HG03060 (cell line): ENCODE measurements around the gene PHC2.

ENCODE experiments used
- ATAC-seq: cut with Tn5 transposase; IDR thresholded peaks from one replicate; pipeline ENCODE4 v1.9.1; 2021; ENCODE audit warnings: low read depth, moderate number of reproducible peaks; ENCODE audit not compliant: unreplicated experiment

Gene PHC2

DNA sequence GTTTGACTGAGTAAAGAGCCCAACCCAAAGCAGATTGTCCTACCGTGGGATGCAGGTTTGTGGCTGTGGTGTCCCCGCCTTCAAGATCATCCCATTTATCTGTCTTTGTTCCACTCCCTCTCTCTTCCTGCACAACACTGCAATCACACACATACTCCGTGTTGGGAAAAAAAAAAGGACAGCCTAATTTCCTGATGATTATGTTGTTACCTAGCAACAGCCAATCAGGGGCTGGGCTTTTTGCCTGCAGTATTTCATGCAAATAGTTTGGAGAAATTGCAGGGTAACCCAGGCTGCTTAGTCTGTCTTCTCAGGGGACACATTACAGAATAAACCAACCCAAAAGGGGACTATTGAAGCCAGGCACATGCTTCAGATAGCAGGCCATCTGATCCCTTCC is 38.3 kb downstream of the PHC2 start:
- ATAC-seq = no peak

DNA sequence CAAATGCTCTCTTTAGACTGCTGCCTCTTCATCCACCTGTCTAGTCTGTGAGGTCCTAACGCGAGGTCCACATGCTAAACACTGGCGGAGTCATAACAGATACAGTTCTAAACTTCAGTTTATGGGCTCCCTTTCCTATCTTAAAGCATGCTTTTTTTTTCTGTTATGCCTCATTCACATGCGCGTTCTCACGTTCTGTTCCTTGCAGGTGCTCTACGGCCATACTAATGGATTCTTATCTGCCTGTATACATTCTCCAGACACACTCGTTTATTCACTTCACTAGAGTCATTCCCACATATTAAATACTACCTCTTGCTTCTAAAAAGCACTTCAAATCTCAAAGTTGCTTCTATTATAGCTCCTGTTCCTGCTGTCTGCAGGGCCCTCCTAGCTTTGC is 38.7 kb downstream of the PHC2 start:
- no peak for ATAC-seq

DNA sequence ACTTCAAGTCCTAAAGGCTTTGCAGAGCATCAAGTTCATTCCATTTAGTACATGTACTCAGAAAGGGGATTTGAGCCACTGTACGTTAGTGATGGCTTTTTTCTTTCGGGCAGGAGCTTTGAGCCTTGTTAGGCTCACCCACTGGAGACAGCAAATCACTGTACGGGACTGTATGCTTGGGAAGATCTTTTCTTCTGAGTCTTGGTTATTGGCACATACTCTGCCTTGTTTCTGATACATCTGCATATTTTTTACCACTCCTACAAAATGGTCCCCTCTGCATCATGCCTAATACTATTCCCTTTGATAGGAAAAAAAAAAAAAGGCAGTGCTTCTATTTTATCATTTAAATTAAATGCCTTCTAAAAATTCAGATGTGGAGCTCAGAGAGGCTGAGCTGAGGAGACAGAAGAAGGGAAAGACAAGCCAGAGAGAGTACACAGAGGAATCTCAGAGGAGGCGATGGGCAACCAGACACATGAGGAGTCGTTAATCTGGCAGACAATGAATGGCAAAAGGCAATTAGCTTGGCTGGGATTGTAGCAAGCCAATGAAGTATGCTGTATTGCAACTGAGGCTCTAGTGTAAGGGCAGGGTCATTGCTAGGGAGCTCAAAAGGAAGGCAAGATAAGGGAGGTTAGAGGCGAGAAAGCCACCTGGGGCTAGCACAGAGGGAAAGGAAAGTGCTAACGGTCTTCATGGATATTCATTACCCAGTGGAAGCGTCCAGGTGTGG is 39.4 kb downstream of the PHC2 start:
- ATAC-seq = no peak

DNA sequence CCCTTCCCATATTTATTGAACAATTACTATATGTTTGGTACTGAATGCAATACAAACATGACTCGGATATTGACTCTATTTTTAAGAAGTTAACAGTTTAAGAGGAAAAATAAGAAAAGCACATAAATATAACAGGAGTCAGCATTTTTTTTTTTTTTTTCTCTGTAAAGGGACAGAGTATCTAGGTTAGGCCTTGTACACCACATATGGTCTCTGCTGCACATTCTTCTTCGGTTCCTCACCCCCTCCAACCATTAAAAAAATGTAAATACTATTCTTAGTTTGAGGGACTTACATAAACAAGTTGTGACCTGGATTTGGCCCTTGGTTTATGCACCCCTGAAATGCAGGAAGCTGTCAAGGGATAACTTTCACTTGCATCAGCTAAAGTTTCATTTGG is 40.4 kb downstream of the PHC2 start:
- no peak for ATAC-seq

DNA sequence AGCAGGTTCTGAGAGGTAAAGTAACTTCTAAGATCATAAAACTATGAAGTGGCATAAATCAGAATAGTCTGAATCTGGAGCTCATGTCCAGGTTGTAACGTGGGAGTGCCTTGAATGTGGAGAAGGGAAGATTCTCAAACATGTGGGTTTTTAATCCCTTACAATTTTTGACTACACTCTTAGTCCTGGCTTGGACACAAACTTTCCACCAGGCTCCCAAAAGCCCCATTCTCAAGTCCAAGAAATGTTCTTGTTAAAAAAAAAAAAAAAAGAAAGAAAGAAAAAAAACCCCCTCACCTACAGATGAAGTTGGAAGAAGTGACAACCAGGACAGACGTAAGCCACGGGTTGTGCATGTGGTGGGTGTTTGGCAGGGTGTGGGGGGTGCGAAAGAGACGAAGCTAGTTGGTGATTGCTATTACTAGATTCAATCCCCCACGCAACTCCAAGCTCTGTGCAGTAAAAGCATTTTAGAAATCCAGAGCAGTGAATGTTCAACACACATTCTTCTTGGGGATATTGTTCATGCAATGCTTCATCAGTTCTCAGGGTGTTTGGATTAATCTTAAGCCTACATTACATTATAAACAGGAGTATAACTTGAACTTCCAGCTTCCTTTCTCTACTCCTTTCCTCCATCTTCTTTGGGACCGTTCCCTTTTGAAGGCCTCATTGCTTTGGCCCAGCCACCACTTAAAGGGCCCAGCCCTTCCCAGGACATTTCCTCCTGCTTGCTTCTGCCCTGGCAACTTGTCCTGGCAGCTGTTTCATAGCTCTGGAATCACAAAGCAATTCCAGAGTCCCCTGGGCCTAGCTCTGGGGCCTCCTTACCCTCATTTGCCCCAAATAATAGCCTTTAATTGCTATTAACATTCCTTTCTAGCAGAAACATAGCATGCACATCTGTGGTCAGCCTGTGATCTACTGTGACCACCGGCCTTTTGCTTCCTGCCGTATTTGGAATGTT is 41.8 kb downstream of the PHC2 start:
- ATAC-seq = no peak

DNA sequence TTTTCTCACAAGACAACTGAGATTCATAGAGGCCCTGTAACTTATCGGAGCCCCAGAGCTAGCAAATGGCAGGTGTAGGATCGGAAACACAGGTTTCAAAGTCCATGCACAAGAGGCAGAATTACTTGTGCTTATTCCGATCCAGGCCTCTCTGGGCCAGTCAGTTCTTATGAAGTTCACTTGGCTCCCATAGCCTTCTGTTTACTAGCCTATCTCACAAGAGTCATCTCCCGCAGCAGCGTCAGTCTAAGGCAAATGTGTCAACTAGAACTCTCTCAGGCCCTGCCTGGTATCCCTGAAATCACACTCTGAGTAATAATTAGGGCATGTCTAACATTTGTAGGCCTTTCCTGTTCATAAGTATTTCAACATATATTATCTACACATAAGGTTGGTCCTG is 43.3 kb downstream of the PHC2 start:
- no peak for ATAC-seq

DNA sequence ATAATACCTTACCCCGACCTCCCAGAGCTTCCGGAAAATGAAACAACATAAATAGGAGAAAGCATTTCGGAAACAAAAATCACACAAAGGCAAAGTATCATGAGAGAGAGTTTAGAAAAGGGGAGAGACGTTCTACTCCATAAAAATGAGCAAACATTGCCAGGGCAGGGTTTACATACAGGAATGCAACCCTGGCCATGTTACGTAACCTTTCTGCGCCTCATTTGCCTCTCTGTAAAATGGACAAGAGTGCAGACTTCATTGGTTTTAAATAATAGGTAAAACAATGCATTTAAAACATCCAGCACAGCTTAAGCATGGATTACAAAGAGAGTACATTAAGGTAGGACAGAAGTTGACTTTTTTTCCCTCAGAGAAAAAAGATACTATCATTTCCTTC is 45.6 kb downstream of the PHC2 start:
- ATAC-seq = no peak

DNA sequence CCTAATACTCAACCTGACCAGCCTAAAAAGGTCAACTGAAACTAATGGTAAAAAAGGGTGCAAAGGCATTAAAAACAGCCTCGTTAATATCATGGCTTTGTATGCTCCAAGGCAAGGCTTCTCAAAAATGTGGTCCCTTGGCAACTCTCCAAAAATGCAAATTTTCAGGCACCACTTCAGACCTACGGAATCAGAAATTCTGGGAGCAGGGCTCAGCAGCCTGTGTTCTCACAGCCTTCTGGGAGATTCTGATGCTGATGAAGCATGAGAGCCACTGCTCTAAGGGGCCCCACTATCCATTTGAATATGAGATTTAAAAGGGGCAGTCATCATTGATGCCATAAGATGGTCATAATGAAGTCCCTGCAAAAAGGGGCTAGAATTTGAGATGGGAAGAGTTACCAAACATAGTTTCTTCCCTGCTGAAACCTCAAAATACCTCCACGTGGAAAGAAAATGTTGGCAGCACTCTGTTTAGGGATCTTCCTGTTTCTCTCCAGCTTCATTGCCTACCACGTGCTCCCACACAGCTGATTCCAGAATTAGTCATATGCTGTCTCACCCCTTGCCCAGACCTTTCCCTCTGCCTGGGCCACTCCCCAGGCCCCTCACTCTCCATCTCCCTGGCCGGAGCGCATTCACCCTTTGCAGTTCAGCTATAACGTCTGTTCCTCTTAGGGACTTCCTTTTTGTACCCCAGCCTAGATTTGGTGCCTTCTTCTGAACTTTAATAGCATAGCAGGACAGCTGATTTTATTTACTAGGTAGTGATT is 46.7 kb downstream of the PHC2 start:
- ATAC-seq = no peak

DNA sequence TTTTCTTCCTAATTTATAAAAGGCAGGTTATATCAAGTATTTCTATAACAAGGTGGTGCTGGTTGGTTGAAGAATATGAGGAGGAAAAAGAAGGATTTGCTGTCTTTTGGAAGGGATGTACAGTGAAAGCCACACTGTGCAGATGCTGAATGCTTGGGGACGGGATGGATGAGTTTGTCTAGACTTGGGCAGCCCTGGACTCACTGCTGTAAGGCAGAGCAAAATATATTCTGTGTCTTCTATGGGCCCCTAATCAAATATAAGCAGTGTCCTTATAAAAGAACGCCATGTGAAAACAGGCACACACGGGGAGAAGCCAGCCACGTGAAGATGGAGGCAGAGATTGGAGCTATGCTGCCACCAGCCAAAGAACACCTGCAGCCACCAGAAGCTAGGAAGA is 47.4 kb downstream of the PHC2 start:
- no peak for ATAC-seq

DNA sequence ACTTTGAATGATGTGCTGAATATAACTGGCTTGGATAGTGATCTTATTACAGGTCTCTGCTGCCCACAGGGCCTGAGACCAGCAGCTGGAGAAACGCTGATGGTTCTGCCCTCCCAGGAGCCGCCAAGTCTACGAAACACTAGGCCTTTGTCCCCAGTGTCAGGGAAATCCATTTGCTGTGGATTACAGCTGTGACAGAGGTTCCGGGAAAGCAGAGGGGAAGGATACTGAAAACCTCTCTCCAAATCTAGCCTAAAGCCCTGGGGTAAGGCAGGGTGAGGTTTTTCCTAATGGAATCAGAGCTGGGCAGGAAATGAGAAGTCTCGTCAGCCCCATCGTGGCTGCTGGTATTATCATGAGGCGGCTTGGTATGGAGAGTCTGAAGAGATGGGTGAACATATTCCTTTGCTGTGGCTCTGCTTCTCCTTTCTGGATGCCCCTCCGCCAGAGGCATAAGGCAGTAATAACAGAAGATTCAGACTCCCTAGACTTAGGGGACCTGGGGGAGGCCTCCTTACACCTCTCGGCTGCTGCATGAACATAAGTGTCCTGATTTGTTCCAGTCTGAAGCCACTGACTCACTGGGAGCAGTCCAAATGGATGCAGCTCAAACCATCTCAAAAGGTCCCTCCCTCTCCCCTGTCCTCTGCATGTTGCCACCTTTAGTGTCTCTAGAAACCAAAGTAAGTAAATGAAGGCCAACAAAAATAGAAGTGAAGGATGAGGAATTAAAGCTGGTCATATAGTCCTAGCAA is 48.1 kb downstream of the PHC2 start:
- ATAC-seq = no peak

DNA sequence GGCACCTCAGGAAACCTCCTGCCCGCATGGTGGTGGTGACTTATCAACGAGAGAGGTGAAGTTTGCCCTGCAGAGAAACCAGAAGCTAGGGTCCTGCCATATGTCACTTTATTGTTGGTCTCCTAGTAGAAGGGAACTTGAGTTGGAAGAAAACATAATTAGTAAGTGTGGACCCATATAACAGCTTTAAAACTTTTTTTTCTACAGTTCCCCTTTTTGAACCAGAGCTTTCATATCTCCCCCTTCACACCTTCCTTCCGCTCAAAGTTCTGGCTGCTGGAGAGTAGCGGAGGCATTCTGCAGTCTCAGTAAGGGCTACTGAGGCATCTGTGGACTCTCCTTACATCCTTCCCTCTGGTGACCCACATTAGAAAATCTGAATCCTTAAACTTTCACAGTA is 48.9 kb downstream of the PHC2 start:
- no peak for ATAC-seq

DNA sequence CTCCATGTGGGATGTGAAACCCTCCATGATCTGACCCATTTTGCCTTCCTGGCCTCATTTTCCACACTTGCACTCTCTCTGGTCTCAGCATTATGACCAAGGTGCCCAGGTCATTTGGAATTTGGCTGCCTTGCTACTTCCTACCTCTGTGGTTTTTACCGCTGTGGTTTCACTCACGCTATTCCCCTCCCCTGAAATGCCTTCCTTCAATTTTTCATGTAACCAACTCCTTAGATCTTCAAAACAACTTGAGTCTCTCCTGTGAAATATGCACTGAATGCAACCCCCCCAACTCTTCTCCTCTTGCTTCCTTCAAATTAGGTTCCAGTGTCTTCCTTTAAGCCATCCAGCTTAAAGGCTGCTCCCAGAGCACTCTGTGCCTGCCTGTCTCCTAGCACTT is 50.1 kb downstream of the PHC2 start:
- no peak for ATAC-seq

DNA sequence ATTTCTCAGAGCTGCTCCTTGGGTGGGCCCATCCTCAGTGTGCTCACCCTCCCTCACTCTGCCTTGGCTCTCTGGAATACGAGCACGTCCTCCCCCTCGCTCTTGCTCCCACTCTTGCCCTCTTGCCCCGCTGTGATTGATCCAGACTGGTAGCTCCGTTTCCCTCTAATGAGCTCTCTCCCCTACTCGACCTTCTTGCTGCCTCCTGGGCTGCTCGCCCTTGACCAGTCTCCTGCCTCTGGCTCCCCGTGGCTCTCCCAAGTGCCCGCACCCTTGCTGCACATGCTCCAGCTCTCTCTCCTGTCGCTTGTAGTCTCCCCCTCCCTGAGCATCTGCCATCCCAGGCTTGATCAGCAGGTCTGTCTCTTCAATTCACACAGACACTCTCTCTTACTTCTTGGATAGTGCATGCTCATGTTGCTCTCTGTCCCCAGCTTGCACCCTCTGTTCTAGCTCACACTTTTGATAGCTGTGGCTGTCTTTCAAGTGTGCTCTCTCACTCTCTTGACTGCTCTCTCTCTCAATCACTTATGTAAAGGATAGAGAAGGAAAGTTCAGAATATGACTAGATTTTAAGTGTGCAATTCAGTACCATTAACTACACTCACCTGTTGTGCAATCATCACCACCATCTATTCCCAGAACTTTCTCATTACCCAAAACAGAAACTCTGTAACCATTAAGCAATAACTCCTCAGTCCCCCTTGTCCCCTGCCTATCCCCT is 51.1 kb downstream of the PHC2 start:
- ATAC-seq = no peak

DNA sequence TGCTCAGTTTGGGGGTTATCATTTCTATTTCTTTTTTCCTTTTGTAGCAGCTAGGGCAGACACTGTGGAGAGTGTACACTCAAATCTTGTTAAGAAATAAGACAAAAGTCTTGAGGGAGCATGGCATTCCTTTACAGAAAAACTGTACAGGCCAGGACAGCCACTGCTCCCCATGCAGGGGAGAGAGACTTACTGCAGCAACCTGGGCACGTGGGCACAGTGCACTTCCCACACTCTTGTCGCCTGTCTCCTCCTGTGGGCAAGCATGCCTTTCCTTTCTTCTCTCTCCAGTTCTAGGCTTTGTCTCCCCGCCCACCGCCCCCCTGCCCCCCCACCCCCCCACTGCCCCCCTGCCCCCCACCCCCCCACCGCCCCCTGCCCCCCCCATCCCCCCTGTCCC is 51.9 kb downstream of the PHC2 start:
- no peak for ATAC-seq

DNA sequence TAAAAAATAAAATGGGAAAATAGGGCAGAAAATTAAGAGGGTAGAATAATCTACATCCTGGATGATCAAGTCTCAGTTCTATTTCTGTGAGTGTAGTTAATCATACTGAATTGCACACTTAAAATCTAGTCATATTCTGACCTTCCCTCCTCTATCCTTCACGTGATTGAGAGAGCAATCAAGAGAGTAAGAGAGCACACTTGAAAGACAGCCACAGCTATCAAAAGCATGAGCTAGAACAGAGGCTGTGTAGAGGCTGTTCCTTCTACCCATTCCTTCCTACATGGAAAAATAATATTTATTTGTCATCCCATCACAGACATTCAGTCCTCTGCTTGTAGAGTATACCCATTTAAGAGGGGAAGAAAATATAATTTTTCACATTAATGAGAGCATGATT is 52.4 kb downstream of the PHC2 start:
- ATAC-seq = no peak

DNA sequence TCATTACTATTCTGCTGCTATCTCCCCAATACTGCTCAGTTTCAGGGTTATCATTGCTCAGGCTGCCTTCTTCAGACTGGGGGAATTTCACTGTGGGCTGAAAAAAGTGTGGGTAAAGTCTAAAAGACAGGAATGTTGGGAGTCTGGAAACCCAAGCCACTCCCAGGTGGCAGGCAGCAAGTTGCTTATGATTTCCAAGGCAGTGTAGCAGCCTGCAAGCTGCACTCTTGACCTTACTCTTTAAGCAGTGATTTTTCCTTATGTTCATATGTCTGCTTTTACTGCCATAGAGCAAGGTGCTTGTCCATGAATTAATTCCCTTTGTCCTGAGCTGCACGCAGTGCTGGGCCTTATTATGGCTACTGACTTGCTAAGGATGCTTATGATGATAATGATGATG is 53.1 kb downstream of the PHC2 start:
- ATAC-seq = no peak

DNA sequence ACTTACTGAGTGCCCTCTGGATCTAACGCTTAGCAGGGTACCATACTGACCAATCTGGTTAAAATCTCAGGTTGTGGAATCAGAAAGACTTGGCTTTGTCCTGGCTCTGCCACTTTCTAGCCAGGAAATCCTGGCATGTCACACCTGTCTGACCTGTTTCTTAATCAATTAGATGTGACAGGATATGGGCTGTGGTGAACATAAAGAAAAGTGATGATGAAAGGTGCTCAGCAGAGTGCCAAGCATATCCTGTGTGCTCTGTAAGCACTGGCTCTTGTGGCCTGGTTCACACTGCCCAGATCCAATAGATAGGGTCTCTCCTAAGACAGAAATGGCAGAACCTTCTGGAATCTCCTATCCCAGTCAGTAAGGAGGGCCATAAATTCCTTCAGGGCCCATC is 53.9 kb downstream of the PHC2 start:
- ATAC-seq = no peak

DNA sequence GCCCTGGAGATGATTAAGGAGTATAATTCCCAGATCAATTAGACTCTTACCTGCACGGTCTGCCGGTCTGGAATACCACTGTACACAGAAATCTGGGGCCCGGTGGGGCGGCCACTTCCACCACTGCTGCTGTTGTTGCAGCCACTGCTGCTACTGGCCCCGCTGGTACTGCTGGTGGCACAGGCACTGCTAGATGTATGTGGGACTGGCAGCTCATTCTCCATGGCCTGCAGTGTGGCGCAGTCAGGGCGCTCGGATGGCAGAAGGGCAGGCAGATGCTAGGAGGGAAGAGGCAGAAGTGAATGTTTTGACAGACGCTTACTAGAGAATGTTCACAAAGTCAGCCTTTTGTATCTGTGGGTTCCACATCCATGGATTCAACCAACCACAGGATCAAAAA is 55.6 kb downstream of the PHC2 start:
- ATAC-seq = no peak

DNA sequence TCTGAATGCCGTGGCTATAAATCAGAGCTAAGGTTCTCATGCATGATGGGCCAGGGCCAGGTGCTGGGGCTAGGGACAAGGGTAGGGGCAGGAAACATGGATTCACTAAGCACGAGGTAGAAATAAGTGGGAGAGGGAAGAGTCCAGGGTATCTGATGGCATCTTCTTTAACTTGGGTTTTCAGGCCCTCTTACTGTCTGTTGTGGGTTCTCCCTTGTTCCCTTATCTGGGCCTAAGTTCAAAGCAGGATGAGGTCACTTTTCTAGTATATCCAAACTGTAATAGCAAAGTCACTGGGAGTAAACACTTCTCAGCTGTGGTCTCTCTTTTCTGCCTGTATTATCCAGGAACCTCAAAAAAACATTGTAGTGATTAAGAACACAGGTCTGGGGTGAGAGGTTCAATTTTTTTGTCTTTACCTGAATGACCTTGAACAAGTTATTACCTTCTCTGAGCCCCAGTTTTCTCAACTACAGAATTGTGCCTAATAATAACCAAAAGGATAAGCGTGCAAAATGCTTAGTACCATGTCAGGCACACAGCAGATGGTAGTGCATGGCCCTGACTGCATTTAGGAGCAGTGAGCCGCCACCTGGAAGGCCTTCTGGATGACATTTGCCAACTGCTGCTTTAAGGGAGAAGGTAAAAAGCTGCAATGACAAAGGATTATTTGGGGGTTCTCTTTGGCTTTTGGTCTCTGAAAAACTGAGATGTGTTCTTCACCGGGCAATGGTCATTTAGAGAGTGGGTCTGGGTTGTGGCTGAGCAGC is 56.4 kb downstream of the PHC2 start:
- no peak for ATAC-seq
